ENCODE measurements around the gene OR52E5.

The OR52E5 gene

DNA sequence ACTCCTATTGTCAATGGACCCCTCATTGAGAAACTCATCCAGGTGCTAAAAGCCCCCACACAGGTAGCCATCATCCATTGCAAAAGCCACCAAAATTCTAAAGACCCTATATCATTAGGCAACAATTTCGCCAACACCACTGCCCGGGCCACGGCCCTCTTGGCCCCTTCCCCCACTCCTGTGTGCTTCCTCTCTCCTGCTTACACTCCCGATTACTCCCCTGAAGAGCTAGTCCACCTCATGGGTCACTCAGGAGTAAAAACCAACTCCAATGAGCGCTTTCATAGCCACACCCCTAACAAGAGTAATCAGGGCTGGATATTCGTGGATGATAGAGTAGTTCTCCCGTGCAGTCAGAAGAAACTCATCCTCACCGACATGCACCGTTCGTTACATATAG is 40.1 kb downstream of the OR52E5 start:
- DNase-seq (ENCODE audit: low spot score) = no peak

GRCh38 chr11:5937868-5938602 is 45.0 kb downstream of the OR52E5 start:
- no peak for DNase-seq (ENCODE audit: low spot score)

- DNase-seq (ENCODE audit: low spot score) = no peak
Measured at GRCh38 chr11:5938603-5938965, 45.6 kb downstream of the OR52E5 start.

DNA sequence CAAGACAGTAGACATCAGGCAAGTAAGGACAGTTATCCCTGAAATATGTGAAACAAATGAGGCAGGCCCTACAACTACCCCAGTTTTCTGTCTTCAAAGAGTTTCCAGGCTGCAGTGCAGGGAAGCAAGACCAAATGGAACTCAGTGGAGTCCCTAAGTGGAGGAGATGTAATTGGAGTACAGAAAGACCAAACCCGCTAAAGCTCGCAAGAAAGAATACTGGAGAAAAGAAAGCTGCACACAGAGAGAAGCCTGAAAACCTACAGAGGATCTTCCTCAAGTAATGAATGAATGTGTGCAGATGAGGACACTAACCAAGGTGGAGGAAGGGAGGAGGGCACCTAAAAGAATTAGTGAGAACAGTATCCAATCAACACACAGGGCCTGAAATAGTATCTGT is 47.7 kb downstream of the OR52E5 start:
- no peak for DNase-seq (ENCODE audit: low spot score)

GRCh38 chr11:5941951-5942350 is 48.9 kb downstream of the OR52E5 start, which contains the start of gene OR56A3:
OR56A3 (plus strand) TSS chr11:5942251; CDS start chr11:5947347, 5,096 bp downstream.
- DNase-seq (ENCODE audit: low spot score) = no peak
